HT-29 (cell line): ENCODE results near the gene SETDB1. TPM values are rescaled to one million over a fixed set of nuclear protein-coding genes. Genes with fewer than 3 reads are reported as not detected.

ENCODE experiments used
- DNase-seq: peaks from one replicate; pipeline ENCODE4 v3.0.0-alpha.2; 2015; ENCODE audit warnings: low spot score
- total RNA-seq: library from RNA; depleted of rRNA; stranded (reverse); fragments of >200 nt; shearing (Covaris generic); gene quantifications from 2 replicates; pipeline ENCODE4 v1.2.3, GENCODE V29; 2014

SETDB1 gene
- total RNA-seq, 1 experiment from 2014 or later, result 29.2 TPM

DNA sequence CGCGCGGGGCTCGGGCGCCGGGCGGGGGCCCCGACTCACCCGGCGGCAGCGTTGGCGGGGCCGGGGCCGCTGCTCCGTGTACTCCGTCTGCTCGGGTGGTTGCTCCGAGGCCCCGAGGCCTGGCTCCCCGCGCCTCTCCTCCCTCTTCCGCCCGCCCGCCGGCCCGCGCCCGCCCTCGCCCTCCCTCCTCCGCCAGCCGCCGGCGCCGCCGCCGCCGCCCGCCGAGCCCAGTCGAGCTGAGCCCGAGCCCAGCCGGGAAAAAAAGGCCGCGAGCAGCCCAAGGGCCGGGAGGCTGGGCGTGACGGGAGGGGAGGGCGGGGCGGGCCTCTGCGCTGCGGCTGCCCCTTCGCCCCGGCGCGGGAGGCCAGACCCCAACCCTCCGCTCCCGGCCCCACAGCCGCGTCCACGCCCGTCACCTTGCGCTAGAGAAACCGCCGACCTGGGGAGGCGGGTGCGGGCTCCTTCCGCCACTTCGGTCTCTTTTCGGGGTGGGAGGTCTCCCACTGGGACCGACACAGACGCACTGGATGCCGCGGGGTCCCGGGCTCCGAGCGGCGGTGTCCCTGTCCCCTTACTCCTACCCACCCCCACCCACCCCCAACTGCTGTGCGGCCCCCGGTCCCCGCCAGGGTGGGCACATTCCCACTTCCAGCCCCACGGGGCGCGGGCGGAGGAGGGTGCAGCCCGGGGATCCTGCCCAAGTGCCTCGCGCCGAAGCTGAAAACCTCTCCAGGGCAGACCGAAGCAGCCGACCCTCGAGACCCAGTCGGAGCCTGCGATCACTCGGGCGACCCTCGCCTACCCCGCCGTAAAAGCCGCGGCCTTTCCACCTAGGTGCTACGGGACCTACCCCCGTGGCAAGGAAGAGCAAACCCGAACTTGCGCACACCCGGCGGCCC, 48.7 kb downstream of the SETDB1 start, which contains the start of gene CERS2:
Gene CERS2, minus strand, starts transcription at position 256 of the 899 bp plus-strand sequence. CDS start 5,745 bp downstream, outside the sequence.
- peak; percentile 76 for DNase-seq

DNA sequence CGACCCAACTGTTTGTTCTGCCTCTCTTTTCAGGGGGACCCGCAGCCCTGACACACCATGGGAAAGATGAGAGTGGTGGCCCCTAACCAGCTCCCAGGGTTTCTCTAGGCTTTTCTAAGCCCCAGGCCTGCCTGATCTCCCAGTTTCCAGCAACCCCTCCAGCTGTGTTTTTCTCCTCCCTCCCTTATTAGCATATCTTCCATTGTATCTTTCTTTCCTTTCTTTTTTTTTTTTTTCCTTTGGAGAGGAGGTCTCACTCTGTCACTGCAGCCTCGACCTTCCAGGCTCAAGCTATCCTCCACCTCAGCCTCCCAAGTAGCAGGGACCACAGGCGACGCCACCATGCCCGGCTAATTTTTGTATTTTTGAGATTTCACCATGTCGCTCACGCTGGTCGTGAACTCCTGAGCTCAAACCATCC, 50.2 kb downstream of the SETDB1 start:
- no peak for DNase-seq

DNA sequence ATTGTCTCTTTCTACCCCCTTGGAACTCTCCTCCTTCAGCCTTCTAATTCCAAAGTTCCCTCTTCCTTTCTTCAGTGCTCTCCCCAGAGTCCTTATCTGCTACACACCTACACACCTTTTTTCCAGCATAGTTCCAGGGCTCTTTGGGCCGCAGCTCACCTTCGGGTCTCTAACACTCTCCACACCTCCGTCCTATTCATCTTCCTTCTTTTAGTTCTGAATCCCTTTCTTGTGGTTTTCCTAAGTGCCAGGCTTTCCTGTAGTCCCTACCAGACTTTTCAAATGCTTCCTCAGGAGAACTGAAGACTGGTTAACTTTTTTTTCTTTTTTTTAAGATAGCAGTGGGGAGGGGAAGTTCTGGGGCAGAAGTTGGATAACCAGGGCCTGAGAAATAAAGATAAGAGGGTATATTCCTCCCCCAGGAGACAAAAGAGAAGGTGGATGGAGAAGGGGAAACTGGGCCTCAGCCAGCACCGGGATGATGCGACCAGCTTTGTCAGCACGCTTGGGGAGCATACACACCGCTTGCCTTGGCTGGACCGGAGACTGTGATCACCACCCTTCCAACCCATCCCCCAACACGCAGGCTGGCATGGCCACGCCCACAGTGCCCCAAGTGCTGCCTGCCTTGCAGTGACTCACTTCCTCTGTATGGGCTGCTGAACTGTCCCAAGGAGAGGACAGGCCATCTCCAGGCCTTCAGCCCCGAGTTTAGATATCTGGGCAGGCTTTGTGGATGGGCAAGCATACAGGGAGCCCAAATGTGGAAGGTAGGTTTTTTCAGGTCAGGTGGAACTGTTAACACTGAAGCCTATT, 50.9 kb downstream of the SETDB1 start:
- DNase-seq, result peak; percentile 96

DNA sequence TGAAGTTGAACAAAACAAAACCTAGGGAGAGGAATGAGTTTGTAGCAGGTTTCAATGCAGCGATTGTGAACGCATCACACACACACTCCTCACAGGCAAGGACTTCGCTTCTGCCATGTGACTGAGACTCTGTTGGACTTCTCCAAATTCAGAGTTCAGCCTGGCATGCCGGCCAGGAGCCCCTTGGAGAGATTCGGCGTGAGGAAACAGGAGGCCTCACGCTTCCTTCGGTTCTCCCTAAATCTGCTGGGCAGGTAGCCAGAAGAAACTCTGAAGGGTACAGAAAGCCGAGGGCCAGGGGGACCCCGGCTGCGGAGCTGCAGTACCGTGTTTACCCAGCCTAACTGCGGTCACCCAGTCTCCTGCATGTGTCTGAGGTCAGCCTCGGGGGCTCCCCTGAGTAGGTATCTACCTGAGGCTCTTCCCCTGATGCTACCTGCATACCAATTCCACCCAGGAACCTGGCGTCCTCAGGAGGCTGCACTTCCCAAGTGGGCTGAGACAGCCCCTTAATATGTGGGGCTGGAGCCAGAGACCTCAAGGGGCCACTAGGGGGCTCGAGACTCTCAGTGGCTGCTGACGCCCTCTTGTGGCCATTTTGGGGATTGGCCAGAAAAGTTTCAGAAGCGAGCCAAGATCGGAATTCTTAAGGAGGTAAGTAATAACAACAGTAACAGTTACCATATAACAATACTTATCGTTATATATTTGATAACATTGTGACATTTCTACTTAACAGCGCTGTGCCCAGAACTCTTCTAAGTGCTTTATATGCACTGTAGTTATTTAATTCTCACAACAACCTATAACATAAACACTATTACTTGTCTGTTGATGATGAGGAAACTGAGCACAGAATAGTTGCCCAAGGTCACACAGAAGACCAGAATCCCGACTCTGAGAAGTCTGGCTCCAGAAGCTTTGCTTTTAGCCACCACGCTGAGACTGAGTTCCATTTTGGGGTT, 53.2 kb downstream of the SETDB1 start:
- DNase-seq, result peak; percentile 98

DNA sequence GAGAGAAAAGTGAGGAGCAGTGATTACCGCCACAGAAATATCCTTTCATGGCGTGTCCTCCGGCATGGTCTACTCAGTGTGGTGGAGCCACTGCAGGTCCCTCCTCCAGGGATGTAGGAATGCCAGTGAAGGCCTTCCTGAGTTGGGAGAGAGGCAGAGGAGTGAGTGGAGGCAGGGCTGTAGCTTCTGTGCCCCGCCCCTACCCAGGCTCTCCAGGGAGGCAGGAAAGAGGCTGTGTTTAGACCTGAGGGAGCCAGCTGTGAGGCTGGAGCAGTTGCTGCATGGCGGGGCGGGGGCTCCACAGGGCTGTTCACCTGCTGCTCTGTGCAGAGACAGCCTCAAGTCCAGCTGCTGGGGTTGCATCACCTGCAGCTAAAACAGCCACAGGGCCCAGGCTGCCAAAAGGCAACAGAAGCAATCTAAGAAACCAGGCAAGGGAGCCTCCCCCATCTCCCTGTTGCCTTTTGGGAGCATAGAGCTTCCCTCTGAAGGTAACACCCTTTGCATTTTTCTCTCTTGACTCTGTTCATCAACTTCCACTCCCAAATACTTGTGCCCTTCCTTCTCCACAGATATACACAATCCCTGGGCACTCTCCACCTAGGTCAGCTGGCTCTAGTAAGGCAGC, 55.1 kb downstream of the SETDB1 start:
- DNase-seq, result peak; percentile 77

DNA sequence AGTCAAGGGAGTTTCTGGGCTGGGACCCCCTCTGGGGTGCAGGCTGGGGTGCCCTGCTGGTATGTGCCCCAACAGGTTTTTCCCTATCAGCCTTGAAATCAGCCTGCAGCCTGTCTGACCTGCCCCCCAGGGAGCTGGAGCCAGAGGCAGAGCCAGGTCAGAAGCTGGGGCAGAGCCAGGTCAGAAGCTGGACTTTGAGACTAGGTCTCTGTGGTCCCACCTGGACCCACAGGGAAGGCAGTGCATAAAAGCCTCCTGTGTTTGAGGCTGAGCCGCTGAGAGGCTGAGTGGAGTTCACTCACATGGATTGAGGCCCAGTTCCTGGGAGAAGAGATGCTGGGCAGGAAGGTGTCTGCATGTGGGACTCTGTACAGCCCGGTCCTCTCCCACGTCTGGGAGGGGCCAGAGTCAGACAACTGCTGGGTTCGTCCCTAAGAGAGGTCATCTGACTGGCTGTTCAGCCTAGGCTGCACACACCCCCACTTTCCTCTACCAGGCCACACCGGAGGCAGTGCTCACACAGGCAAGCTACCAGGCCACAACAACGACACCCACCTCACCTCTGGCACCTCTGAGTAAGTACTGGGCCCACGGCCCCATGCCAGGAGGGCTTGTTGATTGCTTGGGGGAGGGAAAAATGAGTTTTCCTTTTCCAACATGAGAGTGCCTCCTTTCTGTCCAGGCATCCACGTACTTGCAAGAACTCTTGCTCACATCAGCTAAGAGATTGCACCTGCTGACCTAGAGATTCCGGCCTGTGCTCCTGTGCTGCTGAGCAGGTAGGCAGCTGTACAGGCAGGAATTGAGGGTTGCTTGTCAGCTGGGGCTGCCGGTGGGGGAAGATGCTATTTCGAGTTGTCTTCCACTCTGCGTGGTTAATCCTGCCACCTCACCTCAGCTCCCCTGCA, 55.9 kb downstream of the SETDB1 start, which contains the start of gene ANXA9:
Gene ANXA9, plus strand, starts transcription at position 488 of the 908 bp plus-strand sequence. CDS start 814 bp downstream, outside the sequence.
- peak; percentile 83 for DNase-seq

DNA sequence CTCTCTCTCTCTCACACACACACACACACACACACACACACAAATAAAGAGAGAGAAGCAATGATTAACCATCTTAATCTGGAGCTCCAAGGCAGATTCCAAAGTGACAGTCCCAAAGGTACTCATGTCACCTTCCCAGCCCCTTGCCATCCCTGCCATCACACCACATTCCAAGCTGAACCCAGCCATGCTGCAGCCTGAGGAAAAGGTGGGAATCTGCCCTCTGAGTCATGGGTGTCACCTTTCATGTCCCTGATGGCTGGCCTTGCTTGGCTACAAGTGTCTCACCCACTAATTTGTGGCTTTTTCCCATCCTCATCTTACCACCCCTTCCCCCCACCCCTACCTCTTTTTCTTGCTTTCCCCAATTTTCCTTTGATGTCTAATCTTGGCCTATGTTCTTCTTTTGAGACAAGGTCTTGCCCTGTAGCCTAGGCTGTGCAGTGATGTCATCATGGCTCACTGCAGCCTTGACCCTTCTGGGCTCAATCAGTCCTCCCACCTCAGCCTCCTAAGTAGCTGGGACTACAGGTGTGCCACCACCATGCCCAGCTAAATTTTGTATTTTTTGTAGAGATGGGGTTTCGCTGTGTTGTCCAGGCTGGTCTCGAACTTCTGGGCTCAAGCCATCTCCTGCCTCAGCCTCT, 59.1 kb downstream of the SETDB1 start:
- no peak for DNase-seq

DNA sequence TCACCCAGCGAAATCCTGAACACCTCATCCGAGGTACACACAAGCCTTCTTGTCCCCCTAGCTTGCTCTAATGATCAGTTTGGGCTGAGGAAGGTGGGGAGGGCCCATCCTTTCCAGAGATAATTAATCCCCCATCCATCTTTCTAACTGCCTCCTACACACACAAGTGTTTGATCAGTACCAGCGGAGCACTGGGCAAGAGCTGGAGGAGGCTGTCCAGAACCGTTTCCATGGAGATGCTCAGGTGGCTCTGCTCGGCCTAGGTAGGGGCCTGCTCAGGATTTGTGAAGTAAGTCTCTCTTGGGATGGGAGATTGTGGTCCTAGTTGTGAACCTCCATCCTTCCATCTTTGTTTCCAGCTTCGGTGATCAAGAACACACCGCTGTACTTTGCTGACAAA, 61.8 kb downstream of the SETDB1 start:
- DNase-seq, result no peak

DNA sequence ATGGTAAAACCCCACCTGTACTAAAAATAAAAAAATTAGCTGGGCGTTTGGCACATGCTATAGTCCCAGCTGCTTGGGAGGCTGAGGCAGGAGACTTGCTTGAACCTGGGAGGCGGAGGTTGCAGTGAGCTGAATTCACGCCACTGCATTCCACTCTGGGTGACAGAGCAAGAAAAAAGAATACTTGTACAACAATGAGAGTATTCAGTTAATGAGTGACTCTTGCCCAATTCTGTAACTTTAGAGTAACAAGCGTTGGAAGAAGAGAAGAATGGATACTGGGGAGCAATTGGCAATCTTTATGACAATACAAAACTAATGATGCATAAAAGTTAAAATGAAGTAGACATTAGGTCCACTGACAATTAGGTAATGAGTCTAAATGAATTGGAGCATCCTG, 66.5 kb downstream of the SETDB1 start:
- no peak for DNase-seq

DNA sequence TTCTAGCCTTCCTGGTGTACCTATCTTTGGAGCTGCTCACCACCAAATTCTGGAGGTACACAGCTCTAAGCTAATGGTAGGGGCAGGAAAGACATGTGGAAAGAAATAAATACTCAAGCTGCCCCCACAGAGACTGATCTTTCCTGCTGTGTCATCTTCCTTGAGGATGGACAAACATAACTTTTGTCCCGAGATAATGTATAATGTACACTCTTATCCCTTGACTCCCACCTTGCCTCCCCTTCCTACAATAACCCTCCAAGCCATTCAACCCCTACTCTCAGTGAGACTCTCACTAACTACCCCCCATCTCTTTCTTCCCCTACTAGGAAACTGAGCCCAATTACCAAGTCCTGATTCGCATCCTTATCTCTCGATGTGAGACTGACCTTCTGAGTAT, 68.1 kb downstream of the SETDB1 start:
- no peak for DNase-seq

DNA sequence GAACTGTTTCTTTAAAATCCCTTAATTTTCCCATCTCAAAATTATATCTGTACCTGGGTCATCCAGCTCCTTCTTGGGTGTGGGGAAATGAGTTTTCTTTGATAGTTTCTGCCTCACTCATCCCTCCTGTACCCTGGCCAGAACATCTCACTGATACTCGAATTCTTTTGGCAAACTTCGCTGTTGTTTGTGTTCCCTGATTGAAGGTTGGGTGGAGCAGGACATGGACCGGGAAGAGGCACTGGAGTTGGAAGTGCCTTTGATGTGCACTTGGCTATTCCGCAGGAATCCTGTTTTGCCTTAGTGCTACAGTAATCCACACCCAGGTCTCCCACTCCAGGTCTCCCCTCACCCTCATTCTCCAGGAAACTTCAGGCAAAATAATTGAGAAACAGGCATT, 69.3 kb downstream of the SETDB1 start:
- no peak for DNase-seq

DNA sequence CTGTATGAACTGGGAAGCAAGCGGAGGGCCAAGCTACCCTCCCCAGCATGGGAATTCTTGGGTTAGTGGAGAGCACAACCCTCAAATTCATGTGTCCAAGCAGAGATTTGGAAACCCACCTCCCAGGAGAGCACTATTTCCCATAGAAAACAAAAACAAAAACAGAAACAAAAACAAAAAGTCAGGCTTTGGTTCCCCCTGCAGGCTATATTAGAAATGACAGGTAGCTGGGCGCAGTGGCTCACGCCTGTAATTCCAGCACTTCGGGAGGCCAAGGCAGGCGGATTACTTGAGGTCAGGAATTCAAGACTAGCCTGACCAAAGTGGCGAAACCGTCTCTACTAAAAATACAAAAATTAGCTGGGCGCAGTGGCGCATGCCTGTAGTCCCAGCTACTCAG, 69.7 kb downstream of the SETDB1 start:
- DNase-seq, result peak; percentile 64

DNA sequence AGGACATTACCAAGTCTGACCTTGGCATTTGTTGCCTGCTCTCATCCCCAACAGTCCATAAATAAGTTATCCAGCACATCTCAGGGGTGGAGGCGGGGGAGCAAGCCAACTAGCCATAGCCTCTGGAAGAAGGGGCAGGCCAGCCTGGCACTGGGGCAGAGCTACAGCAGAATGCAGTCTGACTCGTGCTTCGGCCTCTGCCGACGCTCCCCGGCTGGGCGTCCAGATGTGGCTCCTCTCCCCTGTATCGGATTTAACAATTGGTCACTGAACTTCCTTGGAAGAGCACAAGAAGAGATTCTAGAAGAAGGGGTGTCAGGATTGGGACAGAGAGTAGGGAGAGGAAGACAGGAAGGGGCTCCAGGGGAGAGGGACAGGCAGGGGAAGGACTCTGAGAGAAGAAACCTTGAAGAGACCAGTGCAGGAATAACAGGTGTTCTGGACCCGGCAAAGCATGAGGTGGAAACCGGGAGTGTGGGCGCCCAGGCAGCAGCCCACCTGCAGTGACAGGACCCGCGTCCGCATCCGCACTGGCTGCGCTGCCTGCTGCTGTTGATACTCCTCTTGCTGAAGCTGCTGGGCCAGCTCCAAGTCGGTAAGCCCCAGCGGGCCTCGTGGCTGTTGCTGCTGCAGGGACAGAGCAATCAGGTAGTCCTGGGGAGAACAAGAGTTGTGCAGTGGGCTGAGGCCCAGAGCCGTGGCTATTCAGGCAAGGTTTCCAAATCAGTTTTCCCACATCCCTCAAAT, 71.1 kb downstream of the SETDB1 start:
- DNase-seq, result no peak

DNA sequence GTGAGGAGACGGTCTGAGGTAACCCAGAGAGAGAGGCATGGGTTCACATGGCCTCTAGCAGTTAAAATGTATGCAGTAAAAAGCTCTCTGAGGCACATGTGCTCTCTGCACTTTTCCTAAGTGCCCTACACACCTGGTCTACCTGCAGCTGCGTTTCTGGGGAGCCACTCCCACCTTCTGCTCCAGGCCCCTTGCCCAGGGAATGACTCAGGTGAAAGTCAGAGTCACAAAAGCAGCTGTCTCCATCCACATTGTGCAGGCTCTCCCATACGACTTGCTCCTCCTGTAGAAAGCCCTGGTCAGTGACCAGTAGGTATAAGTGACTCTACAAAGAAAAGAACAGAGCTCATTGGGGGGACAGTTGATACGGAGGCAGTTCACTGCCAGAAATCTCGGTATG, 71.8 kb downstream of the SETDB1 start:
- DNase-seq, result no peak

DNA sequence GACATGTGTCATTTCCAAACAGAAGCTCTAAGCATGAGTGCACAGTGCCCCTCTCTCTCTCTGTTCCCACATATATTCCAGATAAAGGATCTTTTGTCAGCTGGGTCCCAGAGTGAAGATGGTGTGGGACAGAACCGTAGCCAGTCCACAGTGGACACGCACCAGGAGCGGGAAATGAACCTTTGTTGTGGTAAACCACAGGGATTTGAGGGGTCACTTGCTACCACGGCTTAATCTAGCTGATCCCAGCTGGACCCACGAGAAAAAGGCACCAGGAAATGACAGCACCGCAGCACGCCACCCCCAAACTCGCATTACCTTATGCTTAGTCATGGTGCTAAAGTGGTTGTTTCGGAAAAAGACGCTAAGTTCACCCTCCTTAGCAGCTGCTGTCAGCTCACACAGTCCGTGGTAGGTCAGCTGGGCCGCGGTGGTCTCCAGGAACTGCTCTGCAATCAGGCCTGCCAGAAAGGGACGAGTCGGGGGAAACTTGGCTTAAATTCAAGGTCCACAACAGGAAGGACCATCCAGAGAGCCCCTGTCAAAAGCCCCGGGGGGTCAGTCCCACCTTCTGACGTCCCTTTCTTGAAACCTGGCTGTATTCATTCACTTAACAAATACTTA, 73.0 kb downstream of the SETDB1 start:
- no peak for DNase-seq

DNA sequence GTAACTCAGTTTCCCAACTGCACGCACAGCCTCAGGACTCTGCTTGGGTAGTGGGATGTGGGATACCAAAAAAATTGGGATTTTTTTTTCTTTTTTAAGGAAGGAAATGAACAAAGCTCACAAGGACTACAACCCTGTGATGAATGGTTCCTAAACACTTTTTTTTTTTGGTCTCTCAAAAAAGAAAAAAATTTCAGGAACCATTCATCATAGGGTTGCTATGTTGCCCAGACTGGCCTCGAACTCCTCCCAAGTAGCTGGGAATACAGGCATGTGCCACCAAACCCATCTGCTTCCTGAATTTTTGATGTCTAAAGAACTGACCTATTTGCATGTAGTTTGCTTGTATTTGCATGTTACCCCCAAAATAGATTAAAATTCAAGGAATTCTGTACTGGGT, 73.8 kb downstream of the SETDB1 start:
- no peak for DNase-seq

DNA sequence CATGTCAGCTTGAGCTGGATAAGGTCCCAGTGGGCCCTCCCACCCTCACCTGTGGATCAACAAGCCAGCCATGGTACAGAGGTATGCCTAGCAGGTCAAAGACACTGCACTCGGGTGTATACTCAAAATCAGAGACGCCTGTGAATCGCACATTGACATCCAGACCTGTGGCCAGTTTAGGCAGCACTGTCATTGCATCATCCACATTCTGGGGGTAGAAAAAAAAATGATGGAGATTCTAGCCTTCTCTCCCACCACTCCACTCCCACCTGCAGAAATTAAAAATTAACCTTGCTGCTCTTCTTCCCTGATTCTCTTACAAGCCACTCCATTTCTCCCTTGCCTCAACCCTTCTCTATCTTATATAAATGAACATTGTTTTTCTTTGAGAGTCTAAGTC, 74.2 kb downstream of the SETDB1 start:
- DNase-seq, result no peak

DNA sequence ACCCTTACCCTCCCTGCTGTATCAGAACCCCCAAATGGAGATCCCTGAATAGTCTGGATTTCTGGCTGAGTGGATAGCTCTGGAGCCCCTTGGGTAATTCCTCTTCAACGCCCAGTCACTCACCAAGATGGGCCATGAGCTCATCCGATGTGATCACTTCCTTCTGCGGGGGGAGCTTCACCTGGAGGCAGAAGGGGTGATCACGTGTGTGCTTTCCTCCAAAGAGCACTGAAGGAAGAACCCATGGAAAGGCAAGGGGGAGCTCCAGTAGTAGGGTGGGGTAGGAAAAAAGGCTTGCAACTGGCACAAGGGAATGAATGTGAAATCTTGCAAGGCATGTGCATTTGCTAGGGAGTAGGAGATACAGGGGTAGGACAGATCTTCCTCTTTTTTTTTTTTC, 75.4 kb downstream of the SETDB1 start:
- no peak for DNase-seq
